HG03521 (cell line): ENCODE results near the gene TMEM132A.

Experiments
- ATAC-seq: cut with Tn5 transposase; IDR thresholded peaks from one replicate; pipeline ENCODE4 v1.9.1; 2021; ENCODE audit warnings: mild to moderate bottlenecking, moderate library complexity; ENCODE audit not compliant: unreplicated experiment

Gene TMEM132A

DNA sequence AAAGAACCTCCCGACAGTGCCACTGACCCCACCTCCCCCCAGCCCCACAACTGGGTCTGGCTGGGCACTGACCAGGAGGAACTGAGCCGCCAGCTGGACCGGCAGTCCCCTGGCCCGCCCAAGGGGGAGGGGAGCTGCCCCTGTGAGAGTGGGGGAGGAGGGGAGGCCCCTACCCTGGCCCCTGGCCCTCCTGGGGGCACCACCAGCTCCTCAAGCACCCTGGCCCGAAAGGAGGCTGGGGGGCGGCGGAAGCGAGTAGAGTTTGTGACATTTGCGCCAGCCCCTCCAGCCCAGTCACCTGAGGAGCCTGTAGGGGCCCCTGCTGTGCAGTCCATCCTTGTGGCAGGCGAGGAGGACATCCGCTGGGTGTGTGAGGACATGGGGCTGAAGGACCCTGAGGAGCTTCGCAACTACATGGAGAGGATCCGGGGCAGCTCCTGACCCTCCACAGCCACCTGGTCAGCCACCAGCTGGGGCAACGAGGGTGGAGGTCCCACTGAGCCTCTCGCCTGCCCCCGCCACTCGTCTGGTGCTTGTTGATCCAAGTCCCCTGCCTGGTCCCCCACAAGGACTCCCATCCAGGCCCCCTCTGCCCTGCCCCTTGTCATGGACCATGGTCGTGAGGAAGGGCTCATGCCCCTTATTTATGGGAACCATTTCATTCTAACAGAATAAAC, 12.3 kb downstream of the TMEM132A start:
- ATAC-seq: no peak

DNA sequence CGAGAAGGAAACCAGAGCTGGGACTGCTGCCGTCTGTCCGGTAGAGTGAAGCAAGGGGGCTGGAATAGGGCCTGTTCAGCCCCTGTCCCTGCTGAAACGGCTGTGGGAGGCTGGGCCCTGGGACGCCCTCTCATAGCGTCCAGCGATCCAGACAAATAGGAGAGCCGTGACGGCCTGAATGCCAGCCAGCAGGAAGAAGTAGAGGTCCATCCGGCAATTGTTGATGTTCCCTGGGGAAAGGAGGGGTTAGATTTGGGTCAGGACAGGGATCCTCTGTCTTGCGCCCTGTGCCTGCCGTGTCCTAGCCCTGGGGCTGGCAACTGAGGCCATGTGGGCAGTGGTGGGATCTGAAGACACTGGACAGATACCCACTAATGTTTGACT, 12.9 kb downstream of the TMEM132A start:
- ATAC-seq: no peak

DNA sequence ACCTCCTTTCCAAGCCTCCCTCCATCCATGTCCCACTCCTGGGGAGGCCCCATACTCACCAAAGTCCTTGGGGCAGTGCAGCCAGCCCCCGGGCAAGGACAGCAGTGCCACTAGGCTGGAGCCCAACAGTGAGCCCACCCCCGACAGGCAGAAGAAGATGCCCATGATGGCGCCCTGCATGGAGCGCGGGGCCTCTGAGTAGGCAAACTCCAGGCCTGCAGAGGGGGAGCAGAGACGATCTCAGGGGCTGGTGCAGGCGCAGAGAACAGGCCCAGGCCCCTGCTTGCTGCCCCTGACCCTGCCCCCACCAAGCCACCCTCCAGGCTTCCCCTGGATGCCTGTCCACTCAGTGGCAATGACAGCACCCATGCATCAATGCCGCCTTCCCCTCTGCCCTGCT, 13.6 kb downstream of the TMEM132A start:
- no peak for ATAC-seq

DNA sequence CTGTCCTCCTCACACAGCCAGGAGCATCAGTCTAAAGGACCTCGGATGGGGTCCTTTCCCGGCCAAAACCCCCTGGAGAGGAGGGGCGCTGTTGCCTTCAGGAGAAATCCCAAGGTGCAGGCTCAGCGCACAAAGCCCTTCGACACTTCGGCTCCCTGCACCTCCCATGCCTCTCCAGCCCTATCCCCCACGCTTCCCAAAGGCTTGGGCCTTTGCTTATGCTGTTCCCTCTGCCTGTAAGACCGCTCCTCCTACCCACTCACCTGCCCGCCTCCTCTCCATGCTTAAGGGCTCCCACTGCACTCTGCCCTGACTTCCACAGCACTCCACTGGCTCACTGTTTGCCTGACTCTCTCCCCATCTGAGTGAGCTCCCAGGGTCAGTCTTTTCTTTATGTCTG, 14.2 kb downstream of the TMEM132A start:
- ATAC-seq: no peak

DNA sequence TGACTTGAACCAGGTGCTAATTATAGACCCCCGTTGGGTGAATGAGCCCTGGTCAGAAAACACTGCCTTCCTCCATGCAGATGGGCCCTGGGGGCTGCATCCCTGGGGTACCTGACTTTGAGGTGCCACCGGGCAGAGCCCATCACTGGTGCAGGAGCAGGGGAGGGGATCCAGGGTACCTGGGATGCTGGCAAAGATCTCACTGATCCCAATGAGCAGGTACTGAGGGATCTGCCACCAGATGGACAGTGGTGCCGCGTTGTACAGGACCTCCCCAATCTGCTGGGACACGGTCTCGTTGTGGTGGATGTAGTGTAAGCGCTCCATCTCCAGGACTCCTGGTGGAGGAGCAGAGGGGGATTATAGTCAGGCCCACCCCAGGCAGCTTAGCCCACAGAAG, 15.0 kb downstream of the TMEM132A start:
- no peak for ATAC-seq

DNA sequence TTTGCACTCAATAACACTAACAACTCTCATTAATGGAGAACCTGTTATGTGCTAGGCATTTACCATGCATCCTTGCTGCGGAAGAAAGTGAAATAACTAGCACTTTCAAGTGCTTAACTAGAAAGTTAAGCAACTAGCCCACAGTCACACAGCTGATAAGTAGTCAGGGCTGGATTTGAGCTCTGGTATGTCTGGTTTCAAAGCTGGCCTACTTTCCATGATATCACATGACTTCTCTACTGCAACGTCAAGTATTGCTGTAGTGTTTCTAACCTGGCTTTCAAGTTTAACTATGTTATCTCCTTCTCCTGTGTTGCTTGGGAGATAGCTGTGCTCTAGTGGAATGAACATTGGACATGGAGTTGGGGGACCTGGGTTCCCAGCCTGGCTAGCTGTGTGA, 15.6 kb downstream of the TMEM132A start:
- no peak for ATAC-seq

DNA sequence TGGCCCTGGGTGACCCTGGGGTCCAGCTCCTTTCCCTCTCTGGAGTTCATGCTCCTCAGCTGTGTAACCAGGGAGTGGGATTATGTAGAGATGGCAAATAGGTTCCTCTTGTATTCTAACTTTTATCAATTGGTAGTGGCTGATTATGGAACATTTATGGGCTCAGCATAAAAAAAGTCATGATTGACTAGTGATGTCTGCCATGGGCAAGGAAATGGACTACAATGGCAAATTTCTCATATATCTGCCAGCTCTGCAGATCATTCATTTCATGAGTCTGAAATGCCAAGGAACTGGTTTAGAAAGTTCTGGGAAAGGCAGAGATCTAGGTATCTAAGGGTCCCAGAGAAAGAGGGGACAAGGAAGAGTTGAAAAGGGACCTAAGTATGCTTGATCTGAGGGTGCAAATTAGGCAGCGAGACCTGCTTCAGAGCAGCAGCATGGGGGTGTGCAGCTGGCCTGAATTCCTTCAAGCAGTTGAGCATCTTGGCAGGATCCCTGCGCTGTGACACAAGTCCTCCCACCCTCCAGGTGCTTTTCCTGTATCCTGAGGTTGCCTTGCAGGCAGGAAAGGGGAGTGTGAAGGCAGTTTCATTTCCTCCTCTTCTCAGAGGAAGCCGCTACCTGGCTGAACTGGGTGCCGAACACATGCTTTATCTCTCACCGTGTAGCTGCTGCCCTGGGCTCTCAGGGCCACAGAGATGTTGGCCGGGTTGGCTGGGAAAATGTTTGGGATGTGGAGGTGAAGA, 17.3 kb downstream of the TMEM132A start:
- no peak for ATAC-seq

DNA sequence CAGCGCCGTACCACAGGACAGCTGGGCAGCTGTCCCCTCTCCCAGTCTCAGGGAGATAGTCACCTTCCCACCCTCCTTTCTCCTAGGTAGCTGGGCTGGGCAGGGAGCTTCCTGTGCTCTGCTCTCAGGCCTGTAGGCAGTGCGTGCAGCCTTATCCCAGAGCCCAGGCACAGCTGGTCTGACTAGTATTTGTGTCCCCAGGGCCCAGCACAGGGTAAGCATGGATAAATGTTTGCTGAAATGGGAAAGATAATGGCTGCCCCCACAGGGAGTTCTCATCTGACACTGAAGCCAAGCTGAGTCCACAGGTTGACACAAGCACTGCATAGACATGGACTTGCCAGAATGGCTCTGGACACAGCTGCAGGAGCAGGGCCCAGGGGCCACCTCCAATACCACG, 18.0 kb downstream of the TMEM132A start:
- ATAC-seq: no peak

DNA sequence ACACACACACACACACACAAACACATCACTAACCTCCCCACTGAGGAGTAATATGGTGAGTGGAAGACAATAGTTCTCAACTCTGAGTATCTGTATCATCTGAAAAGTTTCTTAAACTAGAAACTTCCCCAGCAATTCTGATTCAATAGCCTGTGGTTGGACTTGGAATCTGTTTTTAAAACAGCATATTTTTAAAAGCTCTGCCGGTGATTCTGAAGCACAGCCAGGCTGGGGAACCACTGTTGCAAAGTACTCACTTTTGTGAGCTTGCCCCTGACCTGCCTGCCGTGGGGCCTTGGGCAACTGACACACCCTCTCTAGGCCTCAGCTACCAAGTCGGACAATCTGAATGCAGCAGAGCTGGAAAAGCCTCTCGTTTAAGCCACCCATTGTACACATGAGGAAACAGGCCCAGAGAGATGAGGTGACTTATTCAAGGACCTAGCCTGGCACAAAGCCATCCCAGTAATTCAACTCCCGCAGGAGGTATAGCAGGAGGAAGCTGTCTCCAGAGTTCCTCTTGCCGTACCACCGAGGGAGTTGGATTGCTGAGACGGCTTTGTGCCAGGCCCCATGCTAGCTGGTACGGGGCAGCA, 18.8 kb downstream of the TMEM132A start:
- ATAC-seq: no peak

DNA sequence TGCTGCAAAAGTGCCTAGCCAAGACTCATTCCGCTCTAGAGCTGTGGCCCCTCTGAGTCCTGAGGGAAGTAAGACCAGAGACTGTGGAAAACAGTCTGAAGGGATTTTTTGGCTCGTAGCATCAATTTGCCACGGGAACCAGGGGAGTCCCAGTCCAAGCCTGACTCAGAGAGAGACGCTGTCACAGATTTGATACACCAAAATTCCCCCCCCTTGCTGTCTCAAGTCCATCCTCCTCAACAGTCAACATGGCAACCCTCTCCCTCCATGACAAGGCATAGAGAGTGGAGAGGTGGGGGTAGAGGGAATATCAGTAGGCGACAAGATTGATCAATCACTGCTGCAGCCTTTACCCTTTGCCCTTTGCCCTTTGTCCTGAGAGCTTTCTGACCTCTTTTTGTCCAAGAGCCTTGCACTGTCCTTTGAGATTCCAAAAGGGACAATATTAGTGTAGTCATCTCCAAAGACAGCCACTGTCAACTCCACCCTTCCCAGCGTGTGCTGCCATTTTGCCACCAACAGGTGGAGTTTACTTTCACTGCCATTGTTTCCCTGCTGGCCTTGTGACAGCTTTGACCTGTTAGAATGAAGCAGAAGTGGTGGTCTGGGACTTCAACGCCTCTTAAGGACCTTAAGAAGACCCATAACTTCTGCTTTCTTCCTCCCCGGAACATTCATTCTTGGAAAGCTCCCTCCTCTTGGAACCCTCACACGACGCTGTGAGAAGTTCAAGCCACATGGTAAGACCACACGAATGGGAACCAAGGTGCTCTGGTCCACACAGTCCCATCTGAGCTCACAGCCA, 20.4 kb downstream of the TMEM132A start:
- ATAC-seq: no peak

DNA sequence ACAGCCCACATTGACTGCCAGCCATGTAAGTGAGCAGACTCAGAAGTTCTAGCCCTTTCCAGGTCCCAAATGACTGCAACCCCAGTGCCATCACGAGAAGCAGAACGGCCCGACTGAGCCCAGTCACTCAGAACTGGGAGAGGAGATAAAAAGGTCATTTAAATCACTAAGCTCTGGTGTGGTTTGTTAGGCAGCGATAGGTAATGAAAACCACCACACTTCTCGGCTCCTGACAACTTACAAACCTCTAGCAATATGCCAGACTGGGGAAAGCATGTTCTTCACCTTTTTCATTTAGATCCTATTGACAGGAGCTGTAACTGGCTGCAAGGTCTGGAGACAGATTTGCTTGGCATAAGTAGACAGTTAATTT, 21.0 kb downstream of the TMEM132A start:
- ATAC-seq: no peak

DNA sequence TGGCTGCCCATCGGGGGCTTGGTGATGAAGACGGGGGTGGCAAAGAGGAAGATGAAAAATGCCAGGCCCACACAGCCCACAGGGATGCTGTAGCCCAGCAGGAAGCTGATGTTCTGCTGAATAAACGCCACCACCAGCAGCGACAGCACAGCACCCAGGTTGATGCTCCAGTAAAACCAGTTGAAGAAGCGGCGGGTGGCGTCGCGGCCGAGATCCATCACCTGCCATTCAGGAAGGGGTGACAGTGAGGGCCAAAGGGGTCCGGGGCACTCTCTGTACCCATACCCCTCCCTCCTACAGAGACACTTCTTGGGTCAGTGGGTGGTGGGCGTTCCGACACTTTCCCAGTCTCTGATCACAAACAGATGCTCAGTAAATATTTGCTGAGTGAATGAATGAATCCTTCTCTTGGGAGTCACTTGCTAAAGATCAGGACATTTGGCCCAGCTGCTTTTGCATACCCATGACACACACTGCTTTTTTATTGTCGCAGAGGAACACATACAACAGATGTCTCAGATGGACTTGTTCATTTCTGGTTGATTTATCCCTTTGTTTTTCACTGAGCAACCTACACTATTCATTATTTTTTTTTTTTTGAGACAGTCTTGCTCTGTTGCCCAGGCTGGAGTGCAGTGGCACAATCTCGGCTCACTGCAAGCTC, 22.5 kb downstream of the TMEM132A start:
- ATAC-seq: no peak

DNA sequence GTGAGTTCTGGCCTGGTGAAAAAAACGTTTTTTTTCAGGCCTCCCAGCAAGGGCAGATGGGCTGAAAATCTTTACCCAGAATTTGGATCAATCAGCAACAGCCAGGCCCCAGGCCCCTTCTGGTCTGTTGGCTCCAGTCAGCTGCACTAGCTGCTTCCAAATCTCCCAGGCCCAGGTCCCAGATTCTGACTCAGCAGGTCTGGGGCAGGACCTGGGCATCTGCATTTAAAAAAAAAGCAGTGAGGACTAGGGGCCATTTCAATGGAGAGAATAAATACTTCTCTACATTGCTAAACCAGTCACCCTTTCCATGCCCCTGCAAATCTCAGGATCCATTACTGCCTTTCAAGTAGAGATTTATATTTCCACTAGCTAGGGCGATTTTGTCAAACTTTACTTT, 23.4 kb downstream of the TMEM132A start:
- ATAC-seq: no peak

DNA sequence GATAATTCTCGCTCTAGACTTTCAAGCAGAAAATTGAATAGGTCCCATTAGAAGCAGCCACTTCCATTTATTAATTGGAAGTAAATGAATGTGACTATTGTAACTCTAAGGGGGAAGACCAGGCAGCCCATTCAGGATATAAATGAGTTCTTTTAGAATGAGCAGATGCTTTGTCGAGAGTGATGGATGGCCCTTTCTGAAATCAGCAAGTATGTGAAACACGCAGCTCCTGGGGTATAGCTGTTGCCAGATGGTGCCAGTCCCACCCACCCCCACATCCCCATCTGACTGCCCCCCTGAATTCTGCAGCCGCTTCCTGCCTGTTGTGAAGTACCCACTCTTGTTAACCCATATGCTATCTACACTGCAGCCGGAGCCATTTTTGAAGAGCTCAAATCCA, 24.0 kb downstream of the TMEM132A start:
- ATAC-seq: no peak

DNA sequence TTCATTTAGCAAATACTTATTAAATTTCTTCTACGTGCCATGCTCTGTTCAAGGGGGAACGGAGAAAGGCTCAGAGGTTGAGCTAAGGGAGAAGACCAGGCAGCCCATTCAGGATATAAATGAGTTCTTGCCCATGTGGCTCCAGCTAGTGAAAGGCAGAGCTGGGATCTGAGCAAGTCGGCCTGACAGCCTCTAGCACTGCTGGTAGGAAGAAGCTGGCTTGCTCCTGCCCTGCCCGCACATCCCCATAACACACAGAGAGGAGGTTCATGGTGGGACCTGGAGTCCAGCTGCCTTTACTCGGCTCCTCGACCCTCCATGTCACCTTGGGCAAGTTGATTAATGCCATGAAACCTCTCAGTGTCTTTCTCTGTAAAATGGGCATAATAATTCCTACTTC, 25.8 kb downstream of the TMEM132A start:
- no peak for ATAC-seq

DNA sequence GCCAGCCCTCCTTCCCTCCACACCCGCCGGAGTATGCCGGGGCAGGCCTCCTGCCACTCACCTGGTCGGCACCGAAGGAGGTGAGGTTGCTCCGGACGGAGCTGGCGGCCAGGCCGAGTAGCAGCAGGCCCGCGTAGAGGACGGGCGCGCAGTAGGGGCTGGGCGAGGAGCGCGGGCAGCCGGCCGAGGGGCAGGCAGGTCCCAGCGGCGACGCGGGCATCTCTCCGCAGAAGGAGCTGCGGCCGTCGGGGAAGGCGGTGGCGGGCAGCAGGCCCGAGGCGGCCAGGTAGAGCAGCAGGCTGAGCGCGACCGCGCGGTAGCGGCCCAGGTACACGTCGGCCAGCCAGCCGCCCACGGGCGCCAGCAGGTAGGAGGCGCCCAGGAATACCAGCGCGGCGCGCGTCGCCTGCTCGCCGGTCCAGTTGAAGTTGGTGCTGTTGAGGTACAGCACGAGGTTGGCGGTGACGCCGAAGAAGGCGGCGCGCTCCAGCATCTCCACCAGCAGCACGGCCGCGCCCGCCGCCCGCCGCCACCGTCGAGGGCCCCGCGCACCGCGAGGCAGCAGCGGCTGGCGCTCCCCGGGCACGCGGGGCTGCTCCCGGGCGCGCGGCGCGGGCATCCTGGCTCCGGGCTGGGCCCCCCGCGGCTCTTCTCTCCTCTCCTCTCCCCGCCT, 26.8 kb downstream of the TMEM132A start:
- no peak for ATAC-seq

DNA sequence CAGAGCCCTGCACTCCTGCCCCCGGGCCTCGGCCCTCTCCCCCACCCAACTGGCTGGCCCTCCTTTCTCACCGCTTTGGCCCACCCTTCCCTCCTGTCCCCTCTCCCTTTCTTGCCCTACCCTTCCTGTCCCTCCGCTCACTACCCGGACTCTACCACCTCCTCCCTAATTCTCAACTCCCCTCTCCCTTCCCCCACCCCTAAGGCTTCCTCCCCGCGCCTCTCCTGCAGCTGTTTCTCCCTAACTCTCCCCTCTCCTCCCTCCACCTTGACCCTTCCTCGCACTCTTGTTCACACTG, 27.3 kb downstream of the TMEM132A start:
- no peak for ATAC-seq

DNA sequence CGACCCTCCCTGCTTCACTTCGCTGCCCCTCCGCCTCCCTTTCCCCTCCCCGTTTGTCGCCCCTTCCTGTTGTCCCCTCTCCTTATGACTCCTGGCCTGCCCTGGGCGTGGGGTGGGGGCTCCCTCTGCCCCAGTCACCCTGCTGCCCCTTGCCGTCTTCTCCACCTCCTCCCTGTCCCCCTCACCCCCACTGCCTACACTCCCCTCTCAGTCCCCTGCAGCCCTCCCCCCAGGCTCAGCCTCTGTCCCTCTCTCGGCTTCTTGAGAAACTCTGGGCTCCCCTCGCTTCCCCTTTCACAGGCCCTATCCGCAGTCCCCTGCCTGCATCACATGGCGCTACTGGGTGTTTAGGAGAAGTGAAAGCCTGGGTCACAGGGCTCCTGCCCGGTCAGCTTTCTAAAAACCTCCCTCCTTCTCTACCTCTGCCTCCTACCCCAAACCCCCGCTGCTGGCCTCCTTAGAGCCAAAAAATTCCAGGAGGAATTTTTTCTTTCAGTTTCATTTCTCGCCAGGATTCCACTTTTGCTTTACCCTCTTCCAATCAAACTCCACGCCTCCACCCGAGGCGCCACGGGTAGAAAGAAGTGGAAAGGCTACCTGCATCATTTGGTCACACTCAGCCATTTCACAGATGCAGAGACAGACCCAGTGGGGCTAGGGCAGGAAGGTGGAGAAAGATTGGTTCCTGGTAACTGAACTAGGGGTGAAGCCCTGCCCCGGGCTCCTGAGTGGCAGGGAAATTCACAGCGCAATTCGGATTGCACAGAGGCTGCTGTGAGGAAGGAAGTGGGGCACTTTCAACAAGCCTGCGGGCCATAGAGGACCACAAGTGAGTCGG, 27.9 kb downstream of the TMEM132A start, which contains the start of gene SLC15A3:
TSS of gene SLC15A3 (minus strand) at position 273 of the 838 bp plus-strand sequence. CDS start 625 bp downstream, outside the sequence.
- peak; percentile 76 for ATAC-seq

DNA sequence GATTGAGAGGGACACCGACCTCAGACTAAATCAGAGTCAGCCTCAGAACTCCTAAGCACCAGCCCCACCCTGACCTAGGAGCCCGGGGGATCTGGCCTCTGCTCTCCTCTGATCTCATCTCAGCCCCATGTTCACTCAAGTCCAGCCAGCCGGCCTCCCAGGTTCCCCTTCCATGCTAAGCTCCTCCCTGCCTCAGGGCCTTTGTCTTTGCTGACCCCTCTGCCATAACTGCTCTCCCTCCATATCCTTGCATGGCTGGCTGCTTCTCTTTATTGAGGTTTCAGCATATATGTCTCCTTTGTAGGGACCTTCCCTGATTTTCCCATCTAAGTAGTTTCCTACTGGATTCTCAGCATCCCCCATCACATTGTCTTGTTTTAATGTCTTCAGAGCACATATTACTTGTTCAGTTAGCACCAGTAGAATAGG, 28.5 kb downstream of the TMEM132A start:
- ATAC-seq: no peak

DNA sequence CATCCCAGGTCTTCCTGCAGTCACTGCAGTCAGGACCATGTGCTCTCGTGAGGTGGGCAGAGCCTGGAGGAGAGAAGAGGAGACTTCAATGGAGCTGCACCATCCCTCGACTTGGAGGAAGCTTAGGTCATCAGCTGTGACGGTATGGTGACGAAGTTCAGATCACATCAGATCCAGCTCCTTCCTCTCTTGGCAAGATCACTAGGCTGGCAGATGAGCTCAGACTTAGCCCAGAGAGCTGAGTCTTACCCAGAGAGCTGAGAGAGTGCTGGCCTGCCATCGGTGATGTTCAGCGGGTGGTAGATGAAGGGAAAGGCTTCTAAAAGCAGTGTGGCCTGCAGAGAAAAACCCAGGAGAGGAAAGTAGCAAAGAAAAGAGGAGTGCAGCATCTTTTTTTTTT, 29.5 kb downstream of the TMEM132A start:
- ATAC-seq: no peak
